ENCODE results near the gene NCKAP5.

NCKAP5 gene

GRCh38 chr2:133492719-133493380, 75.4 kb downstream of the NCKAP5 start:
- DNase-seq (ENCODE audit: low spot score) (no peak), ATAC-seq (ENCODE audit: low read depth) (no peak)
- Histone ChIP-seq H3K27ac (ENCODE audit: poor library complexity, severe bottlenecking) (no peak overlapping the region), H3K9me3 (ENCODE audit: severe bottlenecking) (no peaks in the 10 kb centered on the region), H3K27me3 (ENCODE audit: insufficient read depth, poor library complexity, severe bottlenecking) (no peaks in the 10 kb centered on the region), H3K4me3 (ENCODE audit: severe bottlenecking) (no peak overlapping the region), H3K36me3 (ENCODE audit: low read depth) (no peaks in the 10 kb centered on the region), H3K4me1 (ENCODE audit: insufficient read depth, poor library complexity, severe bottlenecking) (no peaks in the 10 kb centered on the region)
- TF ChIP-seq CTCF (IDR thresholded peaks at IDR 0.05; ENCODE audit: poor library complexity, severe bottlenecking), result no peak

GRCh38 chr2:133490411-133490980, 77.8 kb downstream of the NCKAP5 start:
- DNase-seq (ENCODE audit: low spot score) (no peak), ATAC-seq (ENCODE audit: low read depth) (no peak)
- Histone ChIP-seq H3K27me3 (ENCODE audit: insufficient read depth, poor library complexity, severe bottlenecking) (no peaks in the 10 kb centered on the region), H3K36me3 (ENCODE audit: low read depth) (no peaks in the 10 kb centered on the region), H3K9me3 (ENCODE audit: severe bottlenecking) (no peaks in the 10 kb centered on the region), H3K4me1 (ENCODE audit: insufficient read depth, poor library complexity, severe bottlenecking) (no peaks in the 10 kb centered on the region), H3K27ac (ENCODE audit: poor library complexity, severe bottlenecking) (no peak overlapping the region), H3K4me3 (ENCODE audit: severe bottlenecking) (no peak overlapping the region)
- TF ChIP-seq CTCF (IDR thresholded peaks at IDR 0.05; ENCODE audit: poor library complexity, severe bottlenecking), result no peak

- Histone ChIP-seq H3K27me3 (ENCODE audit: insufficient read depth, poor library complexity, severe bottlenecking) (no peaks in the 10 kb centered on the region), H3K36me3 (ENCODE audit: low read depth) (no peaks in the 10 kb centered on the region), H3K4me1 (ENCODE audit: insufficient read depth, poor library complexity, severe bottlenecking) (no peaks in the 10 kb centered on the region), H3K27ac (ENCODE audit: poor library complexity, severe bottlenecking) (no peak overlapping the region), H3K9me3 (ENCODE audit: severe bottlenecking) (no peaks in the 10 kb centered on the region), H3K4me3 (ENCODE audit: severe bottlenecking) (no peak overlapping the region)
- DNase-seq (ENCODE audit: low spot score), result no peak
- no peak for TF ChIP-seq CTCF (IDR thresholded peaks at IDR 0.05; ENCODE audit: poor library complexity, severe bottlenecking)
- ATAC-seq (ENCODE audit: low read depth), result no peak
These were observed 78.4 kb downstream of the NCKAP5 start for GRCh38 chr2:133489641-133490410.

- H3K4me1 ChIP-seq (ENCODE audit: insufficient read depth, poor library complexity, severe bottlenecking), result no peaks in the 10 kb centered on the region
- no peak overlapping the region for H3K27ac ChIP-seq (ENCODE audit: poor library complexity, severe bottlenecking)
- H3K9me3 ChIP-seq (ENCODE audit: severe bottlenecking), result no peaks in the 10 kb centered on the region
- TF ChIP-seq CTCF (IDR thresholded peaks at IDR 0.05; ENCODE audit: poor library complexity, severe bottlenecking), result no peak
- no peak overlapping the region for H3K4me3 ChIP-seq (ENCODE audit: severe bottlenecking)
- ATAC-seq (ENCODE audit: low read depth), result no peak
- H3K36me3 ChIP-seq (ENCODE audit: low read depth), result no peaks in the 10 kb centered on the region
- no peak for DNase-seq (ENCODE audit: low spot score)
- H3K27me3 ChIP-seq (ENCODE audit: insufficient read depth, poor library complexity, severe bottlenecking), result no peaks in the 10 kb centered on the region
These were observed 79.1 kb downstream of the NCKAP5 start for GRCh38 chr2:133489146-133489545.

All from RWPE2 (cell line).